Neural cell (in vitro differentiated cells): ENCODE data around the gene IL1RL2. TPM values are rescaled to one million over a fixed set of nuclear protein-coding genes. Genes with fewer than 3 reads are reported as not detected.

Experiments used
- H2AFZ ChIP-seq: fragments of 200-600, 300-800 bp; sonication (generic), shearing (Covaris generic); 2 replicates; pipeline ENCODE4 v1.6.0; 2014; ENCODE audit warnings: low read depth, mild to moderate bottlenecking, antibody characterized with exemption, low read length, moderate library complexity
- H3F3A ChIP-seq: fragments of 200-600 bp; shearing (Covaris generic); 2 replicates; pipeline ENCODE4 v1.6.1; 2016; ENCODE audit warnings: mild to moderate bottlenecking, moderate library complexity, mixed read lengths, antibody characterized with exemption, low read length; ENCODE audit not compliant: insufficient read depth, poor library complexity, severe bottlenecking
- H3K27ac ChIP-seq: fragments of 200-600, 300-800 bp; sonication (generic), shearing (Covaris generic); 2 replicates; pipeline ENCODE4 v1.5.1; 2014; ENCODE audit warnings: mild to moderate bottlenecking, low read length, moderate library complexity
- H3K27me3 ChIP-seq: fragments of 300-800, 200-600 bp; sonication (generic), shearing (Covaris generic); 2 replicates; pipeline ENCODE4 v1.6.0; 2014; ENCODE audit warnings: mild to moderate bottlenecking, low read depth, low read length, moderate library complexity; ENCODE audit not compliant: insufficient read depth
- H3K36me3 ChIP-seq: fragments of 300-800, 200-600 bp; sonication (generic), shearing (Covaris generic); 2 replicates; pipeline ENCODE4 v1.5.1; 2014; ENCODE audit warnings: mild to moderate bottlenecking, antibody characterized with exemption, low read length, moderate library complexity; ENCODE audit not compliant: insufficient read depth
- H3K4me2 ChIP-seq: fragments of 300-800, 200-600 bp; sonication (generic), shearing (Covaris generic); 2 replicates; pipeline ENCODE4 v1.6.0; 2014; ENCODE audit warnings: mild to moderate bottlenecking, low read length
- H3K4me3 ChIP-seq: fragments of 300-800, 200-600 bp; sonication (generic), shearing (Covaris generic); 2 replicates; pipeline ENCODE4 v1.5.1; 2014; ENCODE audit warnings: mild to moderate bottlenecking, low read length, moderate library complexity
- H3K79me2 ChIP-seq: fragments of 200-600 bp; shearing (Covaris generic); replicated peaks from 2 replicates; pipeline ENCODE4 v1.6.0; 2014; ENCODE audit warnings: mild to moderate bottlenecking, low read length, moderate library complexity; ENCODE audit not compliant: insufficient read depth
- H3K9ac ChIP-seq: fragments of 300-800, 200-600 bp; sonication (generic), shearing (Covaris generic); 2 replicates; pipeline ENCODE4 v1.6.1; 2016; ENCODE audit warnings: mild to moderate bottlenecking, low read length, mixed read lengths
- H3K9me2 ChIP-seq: fragments of 200-600 bp; shearing (Covaris generic); 2 replicates; pipeline ENCODE4 v1.6.1; 2016; ENCODE audit warnings: mild to moderate bottlenecking, low read length, mixed read lengths; ENCODE audit not compliant: insufficient read depth
- H3K9me3 ChIP-seq: fragments of 200-600, 300-800 bp; sonication (generic), shearing (Covaris generic); 2 replicates; pipeline ENCODE4 v1.6.1; 2016; ENCODE audit warnings: mild to moderate bottlenecking, mixed run types, low read length, moderate library complexity, mixed read lengths
- H4K20me1 ChIP-seq: fragments of 200-600 bp; shearing (Covaris generic); 2 replicates; pipeline ENCODE4 v1.6.1; 2016; ENCODE audit warnings: mild to moderate bottlenecking, mixed run types; ENCODE audit not compliant: insufficient read depth
- EP300 ChIP-seq: fragments of 450-650 bp; conservative IDR thresholded peaks from 2 replicates; pipeline ENCODE4 v1.6.1; 2014; ENCODE audit warnings: antibody characterized with exemption, mild to moderate bottlenecking, moderate library complexity; ENCODE audit not compliant: poor library complexity, severe bottlenecking
- EZH2 ChIP-seq: fragments of 200-600, 300-800 bp; shearing (Covaris generic), sonication (generic); IDR thresholded peaks from 2 replicates; pipeline ENCODE4 v1.6.1; 2014; ENCODE audit warnings: antibody characterized with exemption, low read length, borderline replicate concordance, mild to moderate bottlenecking; ENCODE audit not compliant: insufficient read depth, poor library complexity, severe bottlenecking
- MXI1 ChIP-seq: fragments of 450-650 bp; conservative IDR thresholded peaks from 2 replicates; pipeline ENCODE4 v1.6.1; 2014; ENCODE audit warnings: antibody characterized with exemption, mild to moderate bottlenecking; ENCODE audit not compliant: poor library complexity, severe bottlenecking
- POLR2AphosphoS5 ChIP-seq: IDR thresholded peaks from 2 replicates; pipeline ENCODE4 v1.6.1; 2012
- RAD21 ChIP-seq: fragments of 450-650 bp; conservative IDR thresholded peaks from 2 replicates; pipeline ENCODE4 v1.6.1; 2014; ENCODE audit warnings: antibody characterized with exemption, mild to moderate bottlenecking, moderate library complexity
- SMC3 ChIP-seq: fragments of 450-650 bp; conservative IDR thresholded peaks from 2 replicates; pipeline ENCODE4 v1.6.1; 2014; ENCODE audit warnings: antibody characterized with exemption, mild to moderate bottlenecking, moderate library complexity; ENCODE audit not compliant: poor library complexity
- TAF1 ChIP-seq: IDR thresholded peaks from 2 replicates; pipeline ENCODE4 v1.6.1; 2012; ENCODE audit warnings: low read depth
- polyA plus RNA-seq: library from polyadenylated mRNA; depleted of rRNA; stranded (reverse); fragments of >200 nt; gene quantifications from 2 replicates; pipeline ENCODE4 v1.2.3, GENCODE V29; 2014
- TF ChIP-seq, protein P1 (sequence below): IDR thresholded peaks from 2 replicates; pipeline ENCODE4 v1.6.1; 2012; ENCODE audit warnings: borderline replicate concordance
- TF ChIP-seq, protein P2 (sequence below): fragments of 450-650 bp; IDR thresholded peaks from 2 replicates; pipeline ENCODE4 v1.5.1; 2014; ENCODE audit warnings: antibody characterized with exemption, mild to moderate bottlenecking, moderate library complexity; ENCODE audit not compliant: poor library complexity, severe bottlenecking

Gene IL1RL2
- polyA plus RNA-seq, 1 donor from 2014 or later, result not detected

DNA sequence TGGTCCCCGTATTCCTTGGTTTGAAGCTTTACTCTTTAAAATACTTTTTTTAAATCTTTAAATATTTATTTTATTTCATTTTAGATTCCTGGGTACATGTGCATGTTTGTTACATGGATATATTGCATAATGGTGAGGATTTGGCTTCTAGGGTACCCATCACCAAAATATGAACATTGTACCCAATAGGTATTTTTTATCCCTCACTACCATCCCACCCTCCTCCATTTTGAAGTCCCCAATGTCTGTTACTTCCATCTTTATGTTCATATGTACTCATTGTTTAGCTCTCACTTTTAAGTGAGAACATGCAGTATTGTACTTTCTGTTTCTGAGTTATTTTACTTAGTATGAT lies 65.0 kb downstream of the IL1RL2 start:
- Histone ChIP-seq H3K36me3 (no peaks in the 10 kb centered on the region), H3K9me2 (no peaks in the 10 kb centered on the region), H3K27ac (no peak overlapping the region), H3K9ac (no peak overlapping the region), H3K4me3 (no peak overlapping the region), H3K9me3 (no peaks in the 10 kb centered on the region), H3K4me2 (no peak overlapping the region), H3K79me2 (no peaks in the 10 kb centered on the region), H3K27me3 (peaks cover 10% of the 10 kb centered on the region), H4K20me1 (no peaks in the 10 kb centered on the region), H3F3A (no peaks in the 10 kb centered on the region), H2AFZ (no peak overlapping the region)
- TF ChIP-seq, protein P1, sequence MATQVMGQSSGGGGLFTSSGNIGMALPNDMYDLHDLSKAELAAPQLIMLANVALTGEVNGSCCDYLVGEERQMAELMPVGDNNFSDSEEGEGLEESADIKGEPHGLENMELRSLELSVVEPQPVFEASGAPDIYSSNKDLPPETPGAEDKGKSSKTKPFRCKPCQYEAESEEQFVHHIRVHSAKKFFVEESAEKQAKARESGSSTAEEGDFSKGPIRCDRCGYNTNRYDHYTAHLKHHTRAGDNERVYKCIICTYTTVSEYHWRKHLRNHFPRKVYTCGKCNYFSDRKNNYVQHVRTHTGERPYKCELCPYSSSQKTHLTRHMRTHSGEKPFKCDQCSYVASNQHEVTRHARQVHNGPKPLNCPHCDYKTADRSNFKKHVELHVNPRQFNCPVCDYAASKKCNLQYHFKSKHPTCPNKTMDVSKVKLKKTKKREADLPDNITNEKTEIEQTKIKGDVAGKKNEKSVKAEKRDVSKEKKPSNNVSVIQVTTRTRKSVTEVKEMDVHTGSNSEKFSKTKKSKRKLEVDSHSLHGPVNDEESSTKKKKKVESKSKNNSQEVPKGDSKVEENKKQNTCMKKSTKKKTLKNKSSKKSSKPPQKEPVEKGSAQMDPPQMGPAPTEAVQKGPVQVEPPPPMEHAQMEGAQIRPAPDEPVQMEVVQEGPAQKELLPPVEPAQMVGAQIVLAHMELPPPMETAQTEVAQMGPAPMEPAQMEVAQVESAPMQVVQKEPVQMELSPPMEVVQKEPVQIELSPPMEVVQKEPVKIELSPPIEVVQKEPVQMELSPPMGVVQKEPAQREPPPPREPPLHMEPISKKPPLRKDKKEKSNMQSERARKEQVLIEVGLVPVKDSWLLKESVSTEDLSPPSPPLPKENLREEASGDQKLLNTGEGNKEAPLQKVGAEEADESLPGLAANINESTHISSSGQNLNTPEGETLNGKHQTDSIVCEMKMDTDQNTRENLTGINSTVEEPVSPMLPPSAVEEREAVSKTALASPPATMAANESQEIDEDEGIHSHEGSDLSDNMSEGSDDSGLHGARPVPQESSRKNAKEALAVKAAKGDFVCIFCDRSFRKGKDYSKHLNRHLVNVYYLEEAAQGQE, result no peak
- no peak for TF ChIP-seq POLR2AphosphoS5
- no peak for TF ChIP-seq SMC3
- no peak for TF ChIP-seq MXI1
- TF ChIP-seq EZH2, result no peak
- TF ChIP-seq, protein P2, sequence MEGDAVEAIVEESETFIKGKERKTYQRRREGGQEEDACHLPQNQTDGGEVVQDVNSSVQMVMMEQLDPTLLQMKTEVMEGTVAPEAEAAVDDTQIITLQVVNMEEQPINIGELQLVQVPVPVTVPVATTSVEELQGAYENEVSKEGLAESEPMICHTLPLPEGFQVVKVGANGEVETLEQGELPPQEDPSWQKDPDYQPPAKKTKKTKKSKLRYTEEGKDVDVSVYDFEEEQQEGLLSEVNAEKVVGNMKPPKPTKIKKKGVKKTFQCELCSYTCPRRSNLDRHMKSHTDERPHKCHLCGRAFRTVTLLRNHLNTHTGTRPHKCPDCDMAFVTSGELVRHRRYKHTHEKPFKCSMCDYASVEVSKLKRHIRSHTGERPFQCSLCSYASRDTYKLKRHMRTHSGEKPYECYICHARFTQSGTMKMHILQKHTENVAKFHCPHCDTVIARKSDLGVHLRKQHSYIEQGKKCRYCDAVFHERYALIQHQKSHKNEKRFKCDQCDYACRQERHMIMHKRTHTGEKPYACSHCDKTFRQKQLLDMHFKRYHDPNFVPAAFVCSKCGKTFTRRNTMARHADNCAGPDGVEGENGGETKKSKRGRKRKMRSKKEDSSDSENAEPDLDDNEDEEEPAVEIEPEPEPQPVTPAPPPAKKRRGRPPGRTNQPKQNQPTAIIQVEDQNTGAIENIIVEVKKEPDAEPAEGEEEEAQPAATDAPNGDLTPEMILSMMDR, result no peak
- TF ChIP-seq EP300, result no peak
- TF ChIP-seq RAD21, result no peak
- TF ChIP-seq TAF1, result no peak

DNA sequence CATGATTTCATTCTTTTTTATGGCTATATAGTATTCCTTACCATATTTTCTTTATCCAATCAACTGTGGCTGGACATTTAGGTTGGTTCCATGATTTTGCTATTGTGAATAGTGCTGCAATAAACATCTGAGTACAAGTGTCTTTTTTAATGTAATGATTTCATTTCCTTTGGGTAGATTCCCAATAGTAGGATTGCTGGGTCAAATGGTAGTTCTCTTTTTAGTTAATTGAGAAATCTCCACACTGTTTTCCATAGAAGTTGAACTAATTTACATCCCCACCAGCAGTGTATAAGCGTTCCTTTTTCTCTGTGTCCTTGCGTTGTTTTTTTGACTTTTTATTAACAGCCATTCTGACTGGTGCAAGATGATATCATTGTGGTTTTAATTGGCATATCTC lies 65.4 kb downstream of the IL1RL2 start:
- H3K9me3 ChIP-seq, result no peaks in the 10 kb centered on the region

More for the DNA sequence above, 65.4 kb downstream of the IL1RL2 start:
- Histone ChIP-seq H3K36me3 (no peaks in the 10 kb centered on the region), H3K4me3 (no peak overlapping the region), H2AFZ (no peak overlapping the region), H3K9ac (no peak overlapping the region), H3K79me2 (no peaks in the 10 kb centered on the region), H3K27me3 (peaks cover 10% of the 10 kb centered on the region), H3K27ac (no peak overlapping the region), H3F3A (no peaks in the 10 kb centered on the region), H4K20me1 (no peaks in the 10 kb centered on the region), H3K9me2 (no peaks in the 10 kb centered on the region), H3K4me2 (no peak overlapping the region)
- TF ChIP-seq MXI1 (no peak), RAD21 (no peak), EP300 (no peak), SMC3 (no peak), TAF1 (no peak), POLR2AphosphoS5 (no peak), EZH2 (no peak)
- TF ChIP-seq, protein P2, result no peak
- TF ChIP-seq, protein P1, result no peak
